Amniotic epithelial cell (primary cell): Measurements from ENCODE around the gene CCL23.

ENCODE experiments used
- DNase-seq: peaks from one replicate; pipeline ENCODE4 v3.0.0-alpha.2; 2010; ENCODE audit warnings: low read depth

CCL23 gene

GRCh38 chr17:35969558-35970380, 48.0 kb downstream of the CCL23 start:
- peak; percentile 66 for DNase-seq

- no peak for DNase-seq
Observed at GRCh38 chr17:35968520-35969054, 49.2 kb downstream of the CCL23 start.

GRCh38 chr17:35965272-35965671, 52.5 kb downstream of the CCL23 start:
- DNase-seq = no peak

GRCh38 chr17:35963663-35964062, 54.1 kb downstream of the CCL23 start:
- DNase-seq = no peak
